HG03025 (cell line): ENCODE measurements around the gene AHNAK2.
A peak's percentile ranks its signal among the peaks of the same experiment; 100 is the strongest.
"Not testable (repeated sequence)": the region's sequence is repeated elsewhere in the genome, so short reads cannot be mapped to it uniquely, and the experiment has no call there.

Experiments
- ATAC-seq: cut with Tn5 transposase; IDR thresholded peaks from one replicate; pipeline ENCODE4 v1.9.1; 2021; ENCODE audit warnings: mild to moderate bottlenecking, moderate library complexity; ENCODE audit not compliant: unreplicated experiment, low FRiP score

The AHNAK2 gene

GRCh38 chr14:104930526-104931303 lies 47.5 kb downstream of the AHNAK2 start:
- no peak for ATAC-seq

- ATAC-seq, result no peak
Measured at GRCh38 chr14:104929268-104930230, 48.6 kb downstream of the AHNAK2 start.

GRCh38 chr14:104928391-104929133 lies 49.6 kb downstream of the AHNAK2 start:
- no peak for ATAC-seq

GRCh38 chr14:104927901-104928300 lies 50.3 kb downstream of the AHNAK2 start:
- no peak for ATAC-seq

- no peak for ATAC-seq
Measured at GRCh38 chr14:104927432-104927816, 50.8 kb downstream of the AHNAK2 start.

GRCh38 chr14:104926619-104927431 lies 51.3 kb downstream of the AHNAK2 start:
- ATAC-seq, result peak; percentile 48

- peak; percentile 16 for ATAC-seq
Measured at GRCh38 chr14:104925855-104926609, 52.1 kb downstream of the AHNAK2 start.

- ATAC-seq, result no peak
Measured at GRCh38 chr14:104925214-104925854, 52.8 kb downstream of the AHNAK2 start.

GRCh38 chr14:104924421-104925213 lies 53.6 kb downstream of the AHNAK2 start, which contains the start of gene PLD4:
Gene PLD4 (plus strand): TSS chr14:104924879. CDS start chr14:104927141, 2,262 bp downstream.
- ATAC-seq, result no peak

GRCh38 chr14:104923640-104924420 lies 54.3 kb downstream of the AHNAK2 start:
- ATAC-seq, result no peak

- ATAC-seq, result no peak
Measured at GRCh38 chr14:104919993-104920315, 58.2 kb downstream of the AHNAK2 start.

GRCh38 chr14:104919152-104919992 lies 58.8 kb downstream of the AHNAK2 start:
- not testable (repeated sequence) for ATAC-seq

- no peak for ATAC-seq
Measured at GRCh38 chr14:104917993-104918392, 60.2 kb downstream of the AHNAK2 start.

GRCh38 chr14:104917116-104917515 lies 61.1 kb downstream of the AHNAK2 start:
- no peak for ATAC-seq

- ATAC-seq, result no peak
Measured at GRCh38 chr14:104913435-104913834, 64.7 kb downstream of the AHNAK2 start.

- ATAC-seq, result no peak
Measured at GRCh38 chr14:104912053-104912452, 66.1 kb downstream of the AHNAK2 start.
